Left forelimb (tissue), 1 donor: ENCODE measurements around the gene RUNX1.
"Not testable (repeated sequence)": the region's sequence is repeated elsewhere in the genome, so short reads cannot be mapped to it uniquely, and the experiment has no call there.

ENCODE experiments used
- DNase-seq: peaks from one replicate; pipeline ENCODE4 v3.0.0-alpha.2; 2018; ENCODE audit warnings: low spot score

The RUNX1 gene

GRCh38 chr21:34806423-34806822 lies 242.7 kb downstream of the RUNX1 start:
- no peak for DNase-seq

GRCh38 chr21:34805157-34805556 lies 243.9 kb downstream of the RUNX1 start:
- no peak for DNase-seq

GRCh38 chr21:34804584-34804983 lies 244.5 kb downstream of the RUNX1 start:
- DNase-seq: not testable (repeated sequence)

- no peak for DNase-seq
Measured at GRCh38 chr21:34803782-34804370, 245.2 kb downstream of the RUNX1 start.

DNA sequence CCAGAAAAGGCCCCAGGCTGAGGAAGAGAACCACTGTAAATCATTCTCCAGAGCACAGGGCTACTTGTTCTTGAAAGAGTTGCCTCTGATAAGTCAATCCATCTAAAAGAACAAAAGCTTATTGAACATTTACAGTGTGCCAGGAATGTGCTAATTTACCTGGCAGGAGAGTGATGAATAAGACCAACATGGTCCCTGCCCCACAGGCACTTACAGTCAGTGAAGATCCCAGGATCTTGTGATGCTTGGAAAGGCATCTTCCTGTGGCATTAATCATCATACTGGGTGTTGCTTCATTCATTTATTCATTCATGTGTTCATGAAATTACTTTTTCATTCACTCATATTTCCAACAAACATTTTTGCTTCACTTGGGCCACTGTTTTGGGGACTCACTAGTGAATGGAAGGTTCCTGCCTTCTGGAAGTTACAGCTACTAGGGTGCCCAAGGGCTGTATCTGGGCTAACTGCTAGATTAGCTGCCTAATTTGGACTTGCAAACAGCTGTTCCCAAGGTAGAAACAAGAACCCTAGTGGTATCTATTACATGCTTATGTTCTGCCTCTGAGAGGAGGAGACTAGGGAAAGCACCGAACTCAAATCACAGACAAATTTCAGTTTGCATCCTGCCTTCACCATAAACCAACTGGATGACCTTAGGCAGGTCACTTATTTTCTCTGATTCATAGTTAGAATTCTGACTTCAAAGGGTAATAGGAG lies 246.8 kb downstream of the RUNX1 start:
- no peak for DNase-seq

DNA sequence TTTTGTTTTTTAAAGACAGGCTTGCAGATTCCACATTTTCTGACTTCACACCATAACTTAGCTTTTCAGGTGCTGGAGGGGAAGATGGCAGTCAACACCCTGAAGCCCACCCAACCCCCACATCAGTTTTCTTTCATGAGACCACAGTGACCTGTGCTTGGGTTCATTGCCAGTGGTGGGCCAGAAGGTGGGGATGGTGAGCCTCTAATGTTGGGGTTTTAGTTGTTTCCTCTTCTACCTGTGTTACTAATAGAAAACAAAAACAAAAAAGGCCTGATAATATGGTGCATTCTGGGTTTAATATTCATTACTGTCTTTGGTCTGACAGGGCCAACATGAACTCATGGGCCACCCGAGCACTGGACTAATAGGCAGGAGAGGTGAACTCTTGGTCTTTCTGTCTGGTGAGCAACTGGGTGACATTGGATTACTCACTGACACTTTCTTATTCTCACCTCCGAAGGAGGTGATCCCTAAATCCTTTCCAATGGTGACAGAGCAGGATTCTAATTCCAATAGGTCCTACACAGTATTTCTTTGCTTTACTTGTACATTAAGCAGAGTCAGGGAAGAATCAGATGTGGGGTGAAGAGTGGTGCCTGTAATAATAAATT lies 247.5 kb downstream of the RUNX1 start:
- DNase-seq: no peak

GRCh38 chr21:34800797-34801518 lies 248.1 kb downstream of the RUNX1 start:
- DNase-seq: no peak

GRCh38 chr21:34799092-34799491 lies 250.0 kb downstream of the RUNX1 start:
- no peak for DNase-seq

DNA sequence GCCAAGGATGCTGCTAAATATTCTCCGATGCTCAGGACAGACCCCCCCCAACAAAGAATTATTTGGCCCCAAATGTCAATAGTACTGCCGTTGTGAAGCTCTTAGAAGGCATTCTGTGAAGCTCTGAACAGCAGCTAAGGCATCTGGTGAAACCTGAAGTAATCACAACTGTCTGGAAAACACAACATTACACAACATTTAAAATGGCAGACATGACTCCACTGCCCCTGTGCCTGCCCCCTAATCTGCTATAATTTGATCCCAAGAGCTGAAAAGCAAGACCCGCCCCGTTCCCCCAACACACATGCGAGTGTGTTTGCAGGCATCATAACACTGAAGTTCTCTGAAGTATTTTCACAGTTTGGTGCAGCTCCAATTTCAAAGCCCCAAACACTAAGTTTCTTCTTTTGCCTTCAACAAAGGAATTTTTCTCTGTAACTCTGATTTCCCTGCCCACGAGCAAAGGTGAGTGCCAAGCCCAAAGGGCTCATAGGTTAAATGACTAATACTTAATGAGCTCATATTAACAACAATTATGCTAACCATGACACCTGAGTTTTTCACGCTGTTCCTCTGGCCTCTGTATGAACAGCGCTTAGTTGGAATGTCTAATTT lies 251.1 kb downstream of the RUNX1 start:
- no peak for DNase-seq

GRCh38 chr21:34797201-34797525 lies 251.9 kb downstream of the RUNX1 start:
- DNase-seq: no peak

GRCh38 chr21:34796518-34797200 lies 252.4 kb downstream of the RUNX1 start:
- no peak for DNase-seq

DNA sequence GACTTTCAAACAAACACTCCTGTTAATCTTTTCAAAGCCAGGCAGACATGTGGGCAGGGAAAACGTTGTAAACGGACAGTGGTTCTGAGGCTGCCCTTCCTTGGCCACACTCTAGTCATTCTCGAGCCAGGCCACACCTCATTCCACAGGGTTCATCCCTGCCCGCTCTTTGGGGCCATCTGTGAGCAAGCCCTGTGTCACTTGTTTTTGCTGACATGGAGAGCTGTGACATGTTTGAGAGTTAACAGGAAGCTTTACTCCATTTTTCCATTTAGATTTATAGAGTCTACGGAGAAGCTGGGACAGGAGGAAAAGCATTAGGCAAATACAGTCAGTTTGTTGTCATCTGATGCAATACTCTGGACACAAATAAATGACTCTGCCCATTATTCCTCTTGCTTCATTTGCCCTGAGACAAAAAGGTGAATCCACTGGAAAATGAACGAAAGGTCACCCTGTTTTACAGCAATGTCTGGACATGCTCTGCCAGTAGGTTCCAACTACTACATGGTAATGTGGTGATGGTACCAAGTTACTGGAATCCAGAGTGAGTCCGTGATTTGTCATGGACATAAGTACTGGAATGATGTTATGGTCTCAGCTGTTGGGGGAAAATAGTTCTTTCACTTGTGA lies 253.4 kb downstream of the RUNX1 start:
- DNase-seq: no peak

DNA sequence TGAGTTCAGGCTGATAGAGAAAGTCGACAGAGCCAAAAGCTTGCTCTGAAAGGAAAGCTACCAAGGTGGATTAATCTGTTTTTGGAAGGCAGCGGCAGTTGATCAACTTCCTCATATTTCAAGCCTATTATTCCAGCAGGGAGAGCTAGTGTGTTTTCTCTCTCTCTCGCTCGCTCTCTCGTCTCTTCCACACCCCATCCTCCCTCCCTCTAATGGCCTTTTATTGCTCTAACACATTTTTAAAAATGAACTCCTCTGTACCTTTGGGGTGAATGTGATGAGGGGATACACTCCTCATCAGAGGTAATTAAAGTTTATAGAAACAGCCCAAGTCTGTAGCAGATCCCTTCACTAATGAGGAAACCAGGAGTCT lies 253.9 kb downstream of the RUNX1 start:
- no peak for DNase-seq

DNA sequence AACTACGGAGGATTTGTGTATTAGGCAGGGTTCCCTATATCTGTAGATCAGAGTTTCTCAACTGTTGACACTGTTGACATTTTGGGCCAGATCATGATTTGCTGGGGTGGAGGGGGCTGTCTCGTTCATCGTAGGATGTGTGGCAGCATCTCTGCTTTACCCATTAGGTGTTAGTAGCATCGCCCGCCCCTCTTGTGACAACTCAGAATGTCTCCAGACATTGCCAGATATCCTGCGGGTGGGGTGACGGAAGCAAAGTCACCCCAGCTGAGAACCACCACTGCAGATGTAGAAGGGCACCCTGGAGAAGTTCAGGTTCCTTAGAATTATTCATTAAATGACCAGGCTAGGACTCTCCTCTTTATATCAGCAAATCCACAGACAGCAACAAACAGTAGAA lies 254.4 kb downstream of the RUNX1 start:
- no peak for DNase-seq

DNA sequence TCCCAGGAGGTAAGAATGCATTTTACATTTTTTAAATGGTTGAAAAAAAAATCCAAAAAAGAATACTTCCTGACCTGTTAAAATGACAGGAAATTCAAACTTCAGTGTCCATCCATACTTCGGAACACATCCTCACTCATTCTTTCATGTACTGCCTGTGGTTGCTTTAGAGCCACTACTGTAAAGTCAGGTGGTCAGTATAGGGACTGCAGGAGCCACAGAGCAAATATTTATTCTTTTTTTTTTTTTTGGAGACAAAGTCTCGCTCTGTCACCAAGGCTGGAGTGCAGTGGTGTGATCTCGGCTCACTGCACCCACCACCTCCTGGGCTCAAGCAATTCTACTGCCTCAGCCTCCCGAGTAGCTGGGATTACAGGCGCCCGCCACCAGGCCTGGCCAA lies 255.6 kb downstream of the RUNX1 start:
- no peak for DNase-seq

- no peak for DNase-seq
Measured at GRCh38 chr21:34792504-34793089, 256.5 kb downstream of the RUNX1 start.

DNA sequence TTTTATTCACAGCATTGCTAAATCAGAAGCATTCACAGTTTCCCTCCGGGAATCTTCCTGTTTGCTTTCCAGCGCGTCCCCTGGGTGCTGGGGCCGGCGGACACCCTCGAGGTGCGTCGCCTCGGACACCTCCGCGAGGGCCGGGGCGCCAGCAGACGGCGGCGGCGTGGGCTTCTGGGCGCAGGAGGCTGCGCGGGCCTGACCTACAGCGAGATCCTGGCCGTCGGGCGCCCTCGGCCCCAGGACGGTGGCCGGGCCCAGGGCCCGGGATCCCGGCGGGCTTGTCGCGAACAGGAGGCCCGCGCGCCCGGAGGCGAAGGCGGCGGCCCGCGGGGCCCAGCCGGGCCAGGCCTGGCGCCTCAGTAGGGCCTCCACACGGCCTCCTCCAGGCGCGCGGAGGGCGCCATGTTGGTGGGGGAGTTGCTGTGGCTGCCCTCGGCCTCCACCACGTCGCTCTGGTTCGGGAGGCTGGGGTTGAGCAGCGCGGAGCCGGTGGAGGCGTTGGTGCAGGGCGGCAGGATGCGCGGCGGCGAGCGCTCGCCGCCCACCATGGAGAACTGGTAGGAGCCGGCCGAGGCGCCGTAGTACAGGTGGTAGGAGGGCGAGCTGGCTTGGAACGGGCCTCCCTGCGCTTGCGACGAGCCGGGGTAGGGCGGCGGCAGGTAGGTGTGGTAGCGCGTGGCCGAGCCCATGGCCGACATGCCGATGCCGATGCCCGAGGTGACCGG lies 257.2 kb downstream of the RUNX1 start:
- no peak for DNase-seq

- no peak for DNase-seq
Measured at GRCh38 chr21:34790834-34791233, 258.3 kb downstream of the RUNX1 start.

GRCh38 chr21:34790341-34790740 lies 258.8 kb downstream of the RUNX1 start:
- no peak for DNase-seq

DNA sequence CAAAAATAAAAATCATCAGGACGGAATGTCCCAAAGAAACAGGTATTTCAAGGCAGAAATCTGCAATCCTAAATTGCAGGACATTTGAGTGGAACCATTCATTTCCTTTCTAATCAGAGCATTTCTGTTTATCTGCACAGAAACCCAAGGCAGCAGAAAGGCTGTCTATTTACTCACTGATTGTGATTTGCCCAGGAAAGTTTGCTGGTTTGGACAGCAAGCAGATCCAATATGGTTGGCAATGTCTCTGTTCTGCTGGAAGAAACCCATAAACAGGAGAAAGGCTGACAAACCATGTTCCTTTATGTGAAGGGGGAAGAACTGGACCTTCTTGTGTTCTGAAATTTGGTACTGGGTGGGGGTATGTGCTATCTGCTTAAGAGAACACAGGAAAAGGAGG lies 260.2 kb downstream of the RUNX1 start:
- DNase-seq: no peak

DNA sequence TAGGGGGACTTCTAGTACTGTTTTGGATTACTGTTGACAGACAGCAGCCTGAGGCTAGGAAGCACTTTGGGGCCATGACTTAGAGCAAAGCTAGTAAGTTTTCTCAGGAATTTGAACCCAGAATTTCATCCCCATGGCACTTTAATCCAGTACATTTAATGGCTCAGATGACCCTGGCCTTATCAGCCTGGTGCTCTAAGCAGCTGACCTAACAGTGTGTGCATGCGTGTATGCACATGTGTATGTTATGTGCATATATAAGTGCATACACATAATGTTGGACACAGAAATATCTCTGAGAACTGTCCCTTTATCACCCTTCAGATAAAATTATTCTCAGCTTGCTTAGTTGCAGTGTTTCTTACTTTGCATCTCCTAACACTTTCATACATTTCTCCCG lies 265.3 kb downstream of the RUNX1 start:
- DNase-seq: no peak
